PC-3 (cell line): ENCODE data around the gene NCR1.

ENCODE experiments used
- CTCF ChIP-seq: fragments of 300-600 bp; sonication (generic); conservative IDR thresholded peaks from 2 replicates; pipeline ENCODE4 v1.5.1; 2017; ENCODE audit warnings: antibody characterized with exemption, low read depth, mild to moderate bottlenecking, low read length
- EZH2 ChIP-seq: fragments of 300-600 bp; sonication (generic); IDR thresholded peaks from one replicate; pipeline ENCODE4 v1.6.1; 2017; ENCODE audit warnings: antibody characterized with exemption, mild to moderate bottlenecking, low read length; ENCODE audit not compliant: unreplicated experiment

- no peak for TF ChIP-seq CTCF
- TF ChIP-seq EZH2 = no peak
Observed at GRCh38 chr19:54928299-54928698, 22.4 kb downstream of the NCR1 start.
